ENCODE results near the gene TRAPPC3. TPM values are rescaled to one million over a fixed set of nuclear protein-coding genes. Genes with fewer than 3 reads are reported as not detected.
A peak's percentile ranks its signal among the peaks of the same experiment; 100 is the strongest.

Gene TRAPPC3
- total and polyA plus RNA-seq, 9 of the 15 experiments (the other 6 are each of a cell fraction or from before 2014, with no cell fraction given), result 20.6 to 141 (median 112) TPM

DNA sequence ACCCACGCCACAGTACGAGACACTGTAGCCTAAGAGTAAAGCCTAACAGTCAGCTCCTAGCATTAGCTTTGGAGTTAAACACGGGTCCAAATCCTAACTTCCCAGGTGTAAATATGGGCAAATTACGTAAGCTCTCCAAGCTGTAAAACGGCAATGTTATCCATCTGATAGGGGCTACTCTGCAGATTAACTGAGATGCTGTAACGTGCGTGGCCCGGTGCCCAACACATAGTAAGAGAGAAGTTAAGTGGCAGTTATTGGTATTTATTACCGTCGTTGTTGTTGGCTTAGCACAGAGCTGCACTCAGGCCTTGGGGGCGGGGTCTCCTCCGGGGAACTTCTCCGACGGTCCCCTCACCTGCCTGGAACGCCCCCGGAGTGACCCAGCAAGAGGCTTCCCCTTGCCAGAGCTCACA, 457 bp downstream of the TRAPPC3 start (continued):
- TF ChIP-seq, protein P1, sequence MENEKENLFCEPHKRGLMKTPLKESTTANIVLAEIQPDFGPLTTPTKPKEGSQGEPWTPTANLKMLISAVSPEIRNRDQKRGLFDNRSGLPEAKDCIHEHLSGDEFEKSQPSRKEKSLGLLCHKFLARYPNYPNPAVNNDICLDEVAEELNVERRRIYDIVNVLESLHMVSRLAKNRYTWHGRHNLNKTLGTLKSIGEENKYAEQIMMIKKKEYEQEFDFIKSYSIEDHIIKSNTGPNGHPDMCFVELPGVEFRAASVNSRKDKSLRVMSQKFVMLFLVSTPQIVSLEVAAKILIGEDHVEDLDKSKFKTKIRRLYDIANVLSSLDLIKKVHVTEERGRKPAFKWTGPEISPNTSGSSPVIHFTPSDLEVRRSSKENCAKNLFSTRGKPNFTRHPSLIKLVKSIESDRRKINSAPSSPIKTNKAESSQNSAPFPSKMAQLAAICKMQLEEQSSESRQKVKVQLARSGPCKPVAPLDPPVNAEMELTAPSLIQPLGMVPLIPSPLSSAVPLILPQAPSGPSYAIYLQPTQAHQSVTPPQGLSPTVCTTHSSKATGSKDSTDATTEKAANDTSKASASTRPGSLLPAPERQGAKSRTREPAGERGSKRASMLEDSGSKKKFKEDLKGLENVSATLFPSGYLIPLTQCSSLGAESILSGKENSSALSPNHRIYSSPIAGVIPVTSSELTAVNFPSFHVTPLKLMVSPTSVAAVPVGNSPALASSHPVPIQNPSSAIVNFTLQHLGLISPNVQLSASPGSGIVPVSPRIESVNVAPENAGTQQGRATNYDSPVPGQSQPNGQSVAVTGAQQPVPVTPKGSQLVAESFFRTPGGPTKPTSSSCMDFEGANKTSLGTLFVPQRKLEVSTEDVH (IDR thresholded peaks at IDR 0.05; ENCODE audit: low read depth, partially characterized antibody), result no peak
- TF ChIP-seq TEAD1 (CRISPR knock-in tag; IDR thresholded peaks at IDR 0.05) (no peak; a peak in 1 of 4 replicates), TAF15 (IDR thresholded peaks at IDR 0.05; ENCODE audit: low read depth, low read length) (no peak), FOXK1 (CRISPR knock-in tag; IDR thresholded peaks at IDR 0.05; ENCODE audit: borderline replicate concordance) (no peak; the same call in 1 of the 2 replicates), NCOA2 (IDR thresholded peaks at IDR 0.05; ENCODE audit: partially characterized antibody in 2 of 2) (no peak), ZNF282 (CRISPR knock-in tag; IDR thresholded peaks at IDR 0.05) (no peak), RFX5 (IDR thresholded peaks at IDR 0.05; ENCODE audit: low read depth, low read length) (0 out of 2 replicates have a peak, but pooled peaks have one; percentile 19), MXI1 (IDR thresholded peaks at IDR 0.05; ENCODE audit: low read depth, low read length) (no peak), NFRKB (IDR thresholded peaks at IDR 0.05; ENCODE audit: low read depth) (0 out of 2 replicates have a peak, but pooled peaks have one; percentile 50)
- TF ChIP-seq, protein P2, sequence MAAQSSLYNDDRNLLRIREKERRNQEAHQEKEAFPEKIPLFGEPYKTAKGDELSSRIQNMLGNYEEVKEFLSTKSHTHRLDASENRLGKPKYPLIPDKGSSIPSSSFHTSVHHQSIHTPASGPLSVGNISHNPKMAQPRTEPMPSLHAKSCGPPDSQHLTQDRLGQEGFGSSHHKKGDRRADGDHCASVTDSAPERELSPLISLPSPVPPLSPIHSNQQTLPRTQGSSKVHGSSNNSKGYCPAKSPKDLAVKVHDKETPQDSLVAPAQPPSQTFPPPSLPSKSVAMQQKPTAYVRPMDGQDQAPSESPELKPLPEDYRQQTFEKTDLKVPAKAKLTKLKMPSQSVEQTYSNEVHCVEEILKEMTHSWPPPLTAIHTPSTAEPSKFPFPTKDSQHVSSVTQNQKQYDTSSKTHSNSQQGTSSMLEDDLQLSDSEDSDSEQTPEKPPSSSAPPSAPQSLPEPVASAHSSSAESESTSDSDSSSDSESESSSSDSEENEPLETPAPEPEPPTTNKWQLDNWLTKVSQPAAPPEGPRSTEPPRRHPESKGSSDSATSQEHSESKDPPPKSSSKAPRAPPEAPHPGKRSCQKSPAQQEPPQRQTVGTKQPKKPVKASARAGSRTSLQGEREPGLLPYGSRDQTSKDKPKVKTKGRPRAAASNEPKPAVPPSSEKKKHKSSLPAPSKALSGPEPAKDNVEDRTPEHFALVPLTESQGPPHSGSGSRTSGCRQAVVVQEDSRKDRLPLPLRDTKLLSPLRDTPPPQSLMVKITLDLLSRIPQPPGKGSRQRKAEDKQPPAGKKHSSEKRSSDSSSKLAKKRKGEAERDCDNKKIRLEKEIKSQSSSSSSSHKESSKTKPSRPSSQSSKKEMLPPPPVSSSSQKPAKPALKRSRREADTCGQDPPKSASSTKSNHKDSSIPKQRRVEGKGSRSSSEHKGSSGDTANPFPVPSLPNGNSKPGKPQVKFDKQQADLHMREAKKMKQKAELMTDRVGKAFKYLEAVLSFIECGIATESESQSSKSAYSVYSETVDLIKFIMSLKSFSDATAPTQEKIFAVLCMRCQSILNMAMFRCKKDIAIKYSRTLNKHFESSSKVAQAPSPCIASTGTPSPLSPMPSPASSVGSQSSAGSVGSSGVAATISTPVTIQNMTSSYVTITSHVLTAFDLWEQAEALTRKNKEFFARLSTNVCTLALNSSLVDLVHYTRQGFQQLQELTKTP (IDR thresholded peaks at IDR 0.05; ENCODE audit: low read depth in 1 of 2, partially characterized antibody in 2 of 2), result no peak
- TF ChIP-seq, protein P3, sequence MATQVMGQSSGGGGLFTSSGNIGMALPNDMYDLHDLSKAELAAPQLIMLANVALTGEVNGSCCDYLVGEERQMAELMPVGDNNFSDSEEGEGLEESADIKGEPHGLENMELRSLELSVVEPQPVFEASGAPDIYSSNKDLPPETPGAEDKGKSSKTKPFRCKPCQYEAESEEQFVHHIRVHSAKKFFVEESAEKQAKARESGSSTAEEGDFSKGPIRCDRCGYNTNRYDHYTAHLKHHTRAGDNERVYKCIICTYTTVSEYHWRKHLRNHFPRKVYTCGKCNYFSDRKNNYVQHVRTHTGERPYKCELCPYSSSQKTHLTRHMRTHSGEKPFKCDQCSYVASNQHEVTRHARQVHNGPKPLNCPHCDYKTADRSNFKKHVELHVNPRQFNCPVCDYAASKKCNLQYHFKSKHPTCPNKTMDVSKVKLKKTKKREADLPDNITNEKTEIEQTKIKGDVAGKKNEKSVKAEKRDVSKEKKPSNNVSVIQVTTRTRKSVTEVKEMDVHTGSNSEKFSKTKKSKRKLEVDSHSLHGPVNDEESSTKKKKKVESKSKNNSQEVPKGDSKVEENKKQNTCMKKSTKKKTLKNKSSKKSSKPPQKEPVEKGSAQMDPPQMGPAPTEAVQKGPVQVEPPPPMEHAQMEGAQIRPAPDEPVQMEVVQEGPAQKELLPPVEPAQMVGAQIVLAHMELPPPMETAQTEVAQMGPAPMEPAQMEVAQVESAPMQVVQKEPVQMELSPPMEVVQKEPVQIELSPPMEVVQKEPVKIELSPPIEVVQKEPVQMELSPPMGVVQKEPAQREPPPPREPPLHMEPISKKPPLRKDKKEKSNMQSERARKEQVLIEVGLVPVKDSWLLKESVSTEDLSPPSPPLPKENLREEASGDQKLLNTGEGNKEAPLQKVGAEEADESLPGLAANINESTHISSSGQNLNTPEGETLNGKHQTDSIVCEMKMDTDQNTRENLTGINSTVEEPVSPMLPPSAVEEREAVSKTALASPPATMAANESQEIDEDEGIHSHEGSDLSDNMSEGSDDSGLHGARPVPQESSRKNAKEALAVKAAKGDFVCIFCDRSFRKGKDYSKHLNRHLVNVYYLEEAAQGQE (IDR thresholded peaks at IDR 0.05; ENCODE audit: borderline replicate concordance), result no peak
- TF ChIP-seq, protein P3 (CRISPR knock-in tag; IDR thresholded peaks at IDR 0.05; ENCODE audit: low read depth), result no peak

All from K562 (cell line).